Esophagus squamous epithelium (tissue), 5 donors: ENCODE results near the gene TMC8. TPM values are rescaled to one million over a fixed set of nuclear protein-coding genes. Genes with fewer than 3 reads are reported as not detected.

ENCODE experiments used
- DNase-seq: peaks from one replicate; lab custom pipeline; 2025; lab: John Stamatoyannopoulos, UW
- H3K27ac ChIP-seq, 4 donors: fragments of 200-600 bp; sonication (generic); one replicate each; pipeline ENCODE4 v1.5.1; 2016 to 2019; ENCODE audit warnings: mild to moderate bottlenecking in 1 of 4
- H3K27me3 ChIP-seq, 4 donors: fragments of 200-600 bp; sonication (generic); 1 replicate in 3 of 4; 2 replicates in 1 of 4; pipeline versions ENCODE4 v1.5.1 to v1.6.0; 2017 to 2021; ENCODE audit warnings: antibody characterized with exemption in 1 of 4
- H3K36me3 ChIP-seq, 3 donors: fragments of 200-600 bp; sonication (generic); one replicate each; pipeline ENCODE4 v1.5.1; 2016 to 2019
- H3K4me1 ChIP-seq, 3 donors: fragments of 200-600 bp; sonication (generic); one replicate each; pipeline ENCODE4 v1.5.1; 2017 to 2019
- H3K4me3 ChIP-seq, 4 donors: fragments of 200-600 bp; sonication (generic); 1 replicate in 3 of 4; 2 replicates in 1 of 4; pipeline ENCODE4 v1.5.1; 2016 to 2019; ENCODE audit warnings: mild to moderate bottlenecking in 2 of 4, moderate library complexity in 1 of 4
- H3K9me3 ChIP-seq, 3 donors: fragments of 200-600 bp; sonication (generic); one replicate each; pipeline ENCODE4 v1.5.1; 2016 to 2019
- POLR2A ChIP-seq, 4 donors: fragments of 450-650 bp; IDR thresholded peaks; one replicate each; pipeline ENCODE4 v1.6.1; 2017; ENCODE audit warnings: antibody characterized with exemption in 4 of 4, mild to moderate bottlenecking in 4 of 4, moderate library complexity in 3 of 4
- WGBS, 2 donors: methylation state at CpG; one replicate each; pipeline ENCODE4 v1.1.5; 2018; 5-methylcytosine and 5-hydroxymethylcytosine counted together
- intact Hi-C: fragments of 100-400 bp; cut with DNase I; formaldehyde crosslinking; loops from one replicate; pipeline ENCODE4 v1.15.0; 2022
- total RNA-seq, 4 donors: library from RNA; depleted of rRNA; stranded (reverse); fragments of >200 nt; gene quantifications; one replicate each; pipeline ENCODE4 v1.1.0, GENCODE V29; 2016
- TF ChIP-seq, protein P1 (sequence below), 6 experiments: fragments of 450-650 bp in 4 of 6; fragments of 200-600 bp in 2 of 6; sonication (generic) in 2 of 6; IDR thresholded peaks; one replicate each; pipeline ENCODE4 v1.5.1; 2016 to 2019; ENCODE audit warnings: antibody characterized with exemption in 6 of 6, mild to moderate bottlenecking in 4 of 6, moderate library complexity in 4 of 6
- donor health status: DM: yes; HTN: yes; CAD: no.

TMC8 gene
- total RNA-seq, 4 donors from 2014 or later, result 1.00 to 5.7 (median 1.5) TPM

DNA sequence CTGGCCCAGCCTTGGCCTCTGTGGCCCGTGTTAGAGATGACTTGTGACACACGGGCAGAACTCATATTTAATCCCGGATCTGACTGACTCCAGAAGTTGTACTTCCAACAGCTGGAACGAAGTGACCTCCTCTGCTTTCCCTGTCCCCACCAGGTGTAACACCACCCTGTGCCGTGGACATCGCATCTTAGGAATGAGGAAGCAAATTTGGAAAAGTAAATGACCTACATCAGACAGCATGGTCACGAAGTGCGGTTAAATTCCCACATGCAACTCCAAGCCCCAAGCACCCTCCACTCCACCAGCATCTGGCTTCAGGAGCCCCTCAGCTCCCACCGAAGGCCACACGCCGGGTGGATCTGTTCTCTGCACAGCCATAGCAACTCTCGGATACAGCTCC lies 53.3 kb downstream of the TMC8 start:
- H3K9me3 ChIP-seq, result no peaks in the 10 kb centered on the region
- H3K27me3 ChIP-seq, result no peaks in the 10 kb centered on the region
- DNase-seq, result no peak
- 80 to 87% methylated on average over 10 to 12 of the region's 12 CpGs for WGBS, 2 donors
- H3K36me3 ChIP-seq, result no peaks in the 10 kb centered on the region
- peaks cover 11 to 71% (median 33%) of the 10 kb centered on the region in 3 donors for H3K4me1 ChIP-seq
- intact Hi-C loops, result no loop called here
- TF ChIP-seq POLR2A (IDR thresholded peaks at IDR 0.05), result no peak
- TF ChIP-seq, protein P1, sequence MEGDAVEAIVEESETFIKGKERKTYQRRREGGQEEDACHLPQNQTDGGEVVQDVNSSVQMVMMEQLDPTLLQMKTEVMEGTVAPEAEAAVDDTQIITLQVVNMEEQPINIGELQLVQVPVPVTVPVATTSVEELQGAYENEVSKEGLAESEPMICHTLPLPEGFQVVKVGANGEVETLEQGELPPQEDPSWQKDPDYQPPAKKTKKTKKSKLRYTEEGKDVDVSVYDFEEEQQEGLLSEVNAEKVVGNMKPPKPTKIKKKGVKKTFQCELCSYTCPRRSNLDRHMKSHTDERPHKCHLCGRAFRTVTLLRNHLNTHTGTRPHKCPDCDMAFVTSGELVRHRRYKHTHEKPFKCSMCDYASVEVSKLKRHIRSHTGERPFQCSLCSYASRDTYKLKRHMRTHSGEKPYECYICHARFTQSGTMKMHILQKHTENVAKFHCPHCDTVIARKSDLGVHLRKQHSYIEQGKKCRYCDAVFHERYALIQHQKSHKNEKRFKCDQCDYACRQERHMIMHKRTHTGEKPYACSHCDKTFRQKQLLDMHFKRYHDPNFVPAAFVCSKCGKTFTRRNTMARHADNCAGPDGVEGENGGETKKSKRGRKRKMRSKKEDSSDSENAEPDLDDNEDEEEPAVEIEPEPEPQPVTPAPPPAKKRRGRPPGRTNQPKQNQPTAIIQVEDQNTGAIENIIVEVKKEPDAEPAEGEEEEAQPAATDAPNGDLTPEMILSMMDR (IDR thresholded peaks at IDR 0.05), result no peak
- peak overlapping the region in 1 of 4 donors; percentile 21 for H3K27ac ChIP-seq
- H3K4me3 ChIP-seq, result no peak overlapping the region

DNA sequence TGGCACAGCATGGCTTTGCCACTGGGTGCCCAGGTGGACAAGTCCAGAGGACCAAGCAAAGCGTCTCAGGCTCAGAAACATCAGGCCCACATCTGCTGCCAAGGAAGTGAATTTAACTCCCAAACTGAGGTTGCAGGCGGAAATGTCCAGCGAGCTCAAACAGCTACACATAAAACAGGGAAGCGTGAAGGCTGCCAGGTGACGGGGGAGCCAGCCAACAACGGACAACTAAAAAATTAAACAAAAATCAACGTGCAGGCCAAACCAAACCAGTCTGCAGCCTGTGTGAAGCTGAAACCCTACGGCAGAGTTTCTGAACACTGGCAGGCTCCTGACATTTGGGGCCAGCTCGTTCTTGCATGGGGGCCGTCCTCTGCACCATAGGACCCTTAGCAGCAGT lies 53.8 kb downstream of the TMC8 start:
- 62 to 76% methylated on average over 7 to 10 of the region's 10 CpGs for WGBS, 2 donors
- H3K36me3 ChIP-seq, result no peaks in the 10 kb centered on the region
- no peak for DNase-seq
- no peaks in the 10 kb centered on the region for H3K27me3 ChIP-seq
- H3K9me3 ChIP-seq, result no peaks in the 10 kb centered on the region
- intact Hi-C loops, result no loop called here
- H3K4me1 ChIP-seq, result peaks cover 11 to 71% (median 29%) of the 10 kb centered on the region in 3 donors
- TF ChIP-seq, protein P1 (IDR thresholded peaks at IDR 0.05), result no peak
- TF ChIP-seq POLR2A (IDR thresholded peaks at IDR 0.05), result no peak
- H3K4me3 ChIP-seq, result no peak overlapping the region
- H3K27ac ChIP-seq, result peak overlapping the region in 1 of 4 donors; percentile 21

DNA sequence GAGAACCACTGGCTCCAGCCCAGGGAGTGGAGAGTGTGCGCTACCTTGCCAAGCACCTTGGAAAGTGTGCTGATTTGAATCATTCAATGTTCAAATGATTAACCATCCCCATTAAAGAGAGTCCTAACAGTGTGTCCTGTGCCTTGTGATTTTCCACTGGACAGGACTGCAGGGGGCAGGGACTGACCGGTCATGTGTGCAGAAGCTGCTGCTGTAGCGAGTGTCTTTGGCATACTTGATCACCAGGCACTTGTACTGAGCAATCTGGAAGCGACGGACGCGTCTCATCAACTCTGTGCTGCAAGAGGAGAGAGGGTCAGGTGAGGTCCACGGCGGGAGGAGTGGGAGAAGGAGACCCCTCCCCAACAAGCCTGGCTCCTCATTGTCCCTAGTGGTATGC lies 54.3 kb downstream of the TMC8 start:
- 78 to 85% methylated on average over 3 to 9 of the region's 9 CpGs for WGBS, 2 donors
- Histone ChIP-seq H3K4me1 (peaks cover 11 to 71% (median 24%) of the 10 kb centered on the region in 3 donors), H3K9me3 (no peaks in the 10 kb centered on the region), H3K36me3 (no peaks in the 10 kb centered on the region), H3K27ac (peak overlapping the region in 1 of 4 donors; percentile 21), H3K4me3 (no peak overlapping the region), H3K27me3 (no peaks in the 10 kb centered on the region)
- intact Hi-C loops, result loop anchor here (5.0 kb wide), 1 partner anchor 67 kb away; no protein-coding TSS in a partner anchor
- no peak for TF ChIP-seq POLR2A (IDR thresholded peaks at IDR 0.05)
- TF ChIP-seq, protein P1 (IDR thresholded peaks at IDR 0.05), result no peak
- no peak for DNase-seq

DNA sequence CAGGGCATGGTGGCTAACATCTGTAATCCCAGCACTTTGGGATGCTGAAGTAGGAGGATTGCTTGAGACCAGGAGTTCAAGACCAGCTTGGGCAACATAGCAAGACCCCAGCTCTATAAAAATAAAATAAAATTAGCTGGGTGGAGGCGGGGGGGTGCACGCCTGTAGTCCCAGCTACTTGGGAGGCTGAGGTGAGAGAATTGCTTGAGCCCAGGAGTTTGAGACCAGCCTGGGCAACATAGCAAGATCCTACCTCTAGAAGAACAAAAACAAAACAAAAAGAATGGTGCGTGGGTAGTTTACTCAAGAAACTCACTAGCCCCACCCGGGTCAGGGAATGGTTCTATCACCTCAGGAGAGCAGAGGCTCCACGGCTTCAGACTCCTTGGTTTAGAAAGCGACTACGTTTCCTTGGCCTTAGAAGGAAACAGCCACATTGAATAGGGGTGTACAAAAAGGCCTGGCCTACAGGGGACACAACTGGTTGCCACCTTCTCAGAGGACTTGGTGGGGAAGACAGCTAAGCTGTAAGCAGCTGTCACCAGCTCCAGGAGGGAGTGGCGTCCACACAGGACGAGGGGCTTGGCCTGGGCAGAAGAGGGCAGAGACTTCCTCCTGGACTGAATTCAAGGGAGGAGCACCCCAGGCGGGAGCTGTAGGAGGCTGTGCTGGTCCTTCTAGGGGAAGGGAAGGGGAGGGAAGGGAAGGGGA lies 55.6 kb downstream of the TMC8 start:
- Histone ChIP-seq H3K27me3 (no peaks in the 10 kb centered on the region), H3K4me3 (peak overlapping the region; percentile 43 to 79 (median 52)), H3K4me1 (peaks cover 11 to 63% (median 12%) of the 10 kb centered on the region in 3 donors), H3K9me3 (no peaks in the 10 kb centered on the region), H3K27ac (peak overlapping the region; percentile 78 to 89 (median 84)), H3K36me3 (peaks cover 0 to 13% (median 0%) of the 10 kb centered on the region in 3 donors)
- WGBS, 2 donors, result 45 to 52% methylated on average over 8 to 9 of the region's 10 CpGs
- TF ChIP-seq, protein P1 (IDR thresholded peaks at IDR 0.05), result no peak
- no peak for TF ChIP-seq POLR2A (IDR thresholded peaks at IDR 0.05)
- DNase-seq, result no peak
- intact Hi-C loops, result loop anchor here (5.0 kb wide), 1 partner anchor 66 kb away; no protein-coding TSS in a partner anchor
